Frontal cortex (tissue), 4 donors: ENCODE measurements around the gene ZMAT5. TPM values are rescaled to one million over a fixed set of nuclear protein-coding genes. Genes with fewer than 3 reads are reported as not detected.
"Not testable (repeated sequence)": the region's sequence is repeated elsewhere in the genome, so short reads cannot be mapped to it uniquely, and the experiment has no call there.

Experiments
- DNase-seq, 2 donors: peaks; one replicate each; pipeline ENCODE4 v3.0.0; 2012; ENCODE audit warnings: low spot score in 2 of 2
- FAIRE-seq: peaks from 2 replicates; lab custom pipeline; 2012; peaks lifted over from hg19 to GRCh38; lab: Jason Lieb, UNC
- total RNA-seq: library from RNA; depleted of rRNA; stranded (reverse); fragments of >200 nt; gene quantifications from one replicate; pipeline ENCODE4 v1.2.3, GENCODE V29; 2014
- donor health status: control.
- donor health status: control.
- donor health status: control.

Gene ZMAT5
- total RNA-seq, 1 donor from 2014 or later: 13.9 TPM

DNA sequence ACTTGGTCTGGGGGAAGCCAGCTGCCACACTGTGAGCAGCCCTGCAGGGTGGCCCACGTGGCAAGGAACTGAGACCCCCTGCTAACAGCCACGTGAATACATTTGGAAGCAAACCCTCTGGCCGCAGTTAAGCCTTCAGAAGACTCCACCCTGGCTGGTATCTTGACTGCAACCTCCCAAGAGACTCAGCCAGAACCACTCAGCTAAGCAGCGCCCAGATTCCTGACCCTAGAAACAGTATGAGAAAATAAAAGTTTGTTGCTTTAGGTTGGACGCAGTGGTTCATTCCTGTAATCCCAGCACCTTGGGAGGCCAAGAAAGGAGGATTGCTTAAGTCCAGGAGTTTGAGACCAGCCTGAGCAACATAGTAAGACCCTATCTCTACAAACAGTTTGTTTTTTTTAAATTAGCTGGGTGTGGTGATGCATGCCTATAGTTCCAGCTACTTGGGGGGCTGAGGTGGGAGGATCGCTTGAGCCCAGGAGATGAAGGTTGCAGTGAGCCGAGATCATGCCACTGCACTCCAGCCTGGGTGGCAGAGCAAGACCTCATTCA, 8.7 kb downstream of the ZMAT5 start:
- FAIRE-seq: no peak
- no peak for DNase-seq

DNA sequence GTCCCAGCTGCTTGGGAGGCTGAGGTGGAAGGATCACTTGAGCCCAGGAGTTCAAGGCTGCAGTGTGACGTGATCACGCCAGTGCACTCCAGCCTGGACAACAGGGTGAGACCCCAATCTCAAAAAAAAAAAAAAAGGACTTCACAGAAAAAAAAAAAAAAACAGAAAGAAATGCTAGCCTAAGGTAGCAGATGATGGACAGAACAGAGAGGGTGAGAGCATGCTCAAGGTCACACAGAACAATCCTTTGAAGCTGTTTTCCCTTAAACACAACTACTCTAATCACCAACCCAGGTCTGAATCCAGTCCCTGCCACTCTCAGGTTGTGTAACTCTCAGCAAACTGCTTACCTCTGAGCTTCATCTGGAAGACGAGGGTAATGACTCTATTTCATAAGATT, 9.7 kb downstream of the ZMAT5 start:
- FAIRE-seq (no peak), DNase-seq (no peak)

DNA sequence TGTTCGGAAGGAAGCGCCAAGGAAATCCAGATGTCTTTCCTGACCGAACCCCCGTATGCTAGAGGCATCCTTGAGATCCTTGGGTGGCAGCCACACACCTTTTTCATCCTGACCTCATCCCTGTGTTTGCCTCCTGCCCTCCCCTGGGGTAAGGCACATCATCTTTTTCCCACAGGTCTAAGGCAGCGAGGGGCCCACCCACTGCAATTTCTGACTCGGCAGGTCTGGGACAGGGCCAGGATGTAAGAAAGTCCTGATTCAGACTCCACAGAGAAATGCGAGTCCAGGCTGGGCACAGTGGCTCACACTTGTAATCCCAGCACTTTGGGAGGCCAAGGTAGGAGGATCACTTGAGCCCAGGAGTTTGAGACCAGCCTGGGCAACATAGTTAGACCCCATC, 10.5 kb downstream of the ZMAT5 start:
- no peak for DNase-seq
- FAIRE-seq: no peak

DNA sequence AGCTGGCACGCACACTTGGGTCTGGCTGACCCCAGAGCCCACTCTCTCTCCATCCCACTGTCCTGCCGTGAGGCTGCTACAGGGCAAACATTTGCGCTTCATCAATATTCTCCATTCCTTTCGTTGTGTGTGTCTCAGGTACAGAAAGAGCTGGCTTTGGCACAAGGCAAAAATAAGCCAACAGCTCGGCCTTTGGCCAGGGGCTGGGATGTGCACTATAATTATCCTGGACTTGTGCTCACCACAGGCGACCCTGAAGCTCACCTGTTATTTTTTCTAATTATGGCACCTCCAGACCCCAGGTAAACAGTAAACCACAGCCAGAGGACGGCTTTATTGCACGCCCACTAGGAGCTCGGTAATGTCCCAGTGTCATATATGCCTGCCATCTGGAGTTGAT, 10.9 kb downstream of the ZMAT5 start:
- no peak for FAIRE-seq
- DNase-seq: no peak

DNA sequence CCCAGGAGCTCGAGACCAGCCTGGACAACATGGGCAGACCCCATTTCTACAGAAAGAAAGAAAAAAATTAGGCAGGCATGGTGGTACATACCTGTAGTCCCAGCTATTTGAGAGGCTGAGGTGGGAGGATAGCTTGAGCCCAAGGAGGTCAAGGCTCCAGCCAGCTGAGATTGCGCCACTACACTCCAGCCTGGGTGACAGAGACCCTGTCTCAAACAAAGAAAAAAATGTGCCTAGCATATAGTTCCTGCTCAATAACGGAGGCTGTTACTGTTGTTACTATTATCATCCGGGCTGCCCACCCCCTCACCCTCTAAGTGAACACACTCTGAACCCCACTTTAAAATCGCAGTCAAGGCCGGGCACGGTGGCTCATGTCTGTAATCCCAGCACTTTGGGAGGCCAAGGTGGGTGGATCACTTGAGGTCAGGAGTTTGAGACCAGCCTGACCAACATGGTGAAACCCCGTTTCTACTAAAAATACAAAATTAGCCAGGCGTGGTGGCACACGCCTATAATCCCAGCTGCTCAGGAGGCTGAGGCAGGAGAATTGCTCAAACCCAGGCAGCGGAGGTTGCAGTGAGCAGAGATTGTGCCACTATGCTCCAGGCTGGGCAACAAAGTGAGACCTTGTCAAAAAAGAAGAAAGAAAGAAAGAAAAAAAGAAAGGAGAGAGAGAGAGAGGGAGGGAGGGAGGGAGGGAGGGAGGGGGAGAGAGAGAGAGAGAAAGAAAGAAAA, 12.0 kb downstream of the ZMAT5 start:
- not testable (repeated sequence) for DNase-seq, FAIRE-seq

DNA sequence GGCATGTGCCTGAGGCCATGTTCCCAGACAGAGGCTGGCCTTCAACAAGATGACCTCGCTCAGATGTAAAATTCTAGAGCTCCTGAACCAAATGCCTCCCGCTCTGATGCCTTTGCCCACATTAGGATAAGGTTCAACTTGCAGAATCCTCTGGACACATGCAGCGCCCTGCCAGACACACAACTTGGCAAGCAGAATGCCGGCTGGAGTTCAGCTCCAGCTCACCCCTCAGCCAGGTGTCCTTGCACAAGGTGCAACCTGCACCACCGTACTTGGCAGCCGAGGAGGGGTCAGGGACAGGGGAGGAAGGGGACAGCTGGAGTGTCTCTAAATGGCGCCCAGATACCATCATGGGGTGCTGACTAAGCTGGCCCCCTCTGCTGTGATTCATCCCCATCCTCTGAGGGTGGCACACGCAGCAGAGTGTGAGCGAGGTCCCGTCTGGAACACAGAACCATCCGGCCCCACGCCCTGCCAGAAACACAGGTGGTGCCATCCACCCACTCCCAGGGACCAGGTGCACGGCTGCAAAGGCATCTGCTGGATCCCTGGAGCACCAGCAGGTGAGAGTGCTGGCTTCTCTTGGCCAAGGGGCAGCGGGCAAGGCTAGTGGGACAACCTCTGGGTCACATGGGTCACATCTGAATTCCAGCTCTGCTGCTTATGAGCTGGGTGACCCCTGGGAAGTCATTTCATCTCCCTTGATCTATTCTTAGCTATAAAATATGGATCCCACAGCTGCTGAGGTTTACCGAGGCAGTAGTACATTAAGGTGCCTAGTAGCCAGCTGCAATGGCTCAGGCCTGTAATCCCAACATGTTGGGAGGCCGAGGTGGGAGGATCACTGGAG, 12.8 kb downstream of the ZMAT5 start:
- DNase-seq (no peak), FAIRE-seq (no peak)

DNA sequence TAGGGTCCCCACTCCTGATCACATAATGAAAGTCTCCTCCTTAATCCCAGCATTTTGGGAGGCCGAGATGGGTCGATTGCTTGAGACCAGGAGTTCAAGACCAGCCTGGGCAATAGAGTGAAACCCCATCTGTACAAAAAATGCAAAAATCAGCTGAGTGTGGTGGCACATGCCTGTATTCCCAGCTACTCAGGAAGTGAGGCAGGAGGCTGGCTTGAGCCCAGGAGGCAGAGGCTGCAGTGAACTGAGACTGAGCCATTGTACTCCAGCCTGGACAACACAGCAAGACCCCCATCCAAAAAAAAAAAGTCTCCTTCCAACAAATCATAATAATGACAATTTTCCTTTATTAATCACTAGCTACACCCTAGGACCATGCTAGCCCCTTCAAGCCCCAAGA, 15.1 kb downstream of the ZMAT5 start:
- no peak for FAIRE-seq

DNA sequence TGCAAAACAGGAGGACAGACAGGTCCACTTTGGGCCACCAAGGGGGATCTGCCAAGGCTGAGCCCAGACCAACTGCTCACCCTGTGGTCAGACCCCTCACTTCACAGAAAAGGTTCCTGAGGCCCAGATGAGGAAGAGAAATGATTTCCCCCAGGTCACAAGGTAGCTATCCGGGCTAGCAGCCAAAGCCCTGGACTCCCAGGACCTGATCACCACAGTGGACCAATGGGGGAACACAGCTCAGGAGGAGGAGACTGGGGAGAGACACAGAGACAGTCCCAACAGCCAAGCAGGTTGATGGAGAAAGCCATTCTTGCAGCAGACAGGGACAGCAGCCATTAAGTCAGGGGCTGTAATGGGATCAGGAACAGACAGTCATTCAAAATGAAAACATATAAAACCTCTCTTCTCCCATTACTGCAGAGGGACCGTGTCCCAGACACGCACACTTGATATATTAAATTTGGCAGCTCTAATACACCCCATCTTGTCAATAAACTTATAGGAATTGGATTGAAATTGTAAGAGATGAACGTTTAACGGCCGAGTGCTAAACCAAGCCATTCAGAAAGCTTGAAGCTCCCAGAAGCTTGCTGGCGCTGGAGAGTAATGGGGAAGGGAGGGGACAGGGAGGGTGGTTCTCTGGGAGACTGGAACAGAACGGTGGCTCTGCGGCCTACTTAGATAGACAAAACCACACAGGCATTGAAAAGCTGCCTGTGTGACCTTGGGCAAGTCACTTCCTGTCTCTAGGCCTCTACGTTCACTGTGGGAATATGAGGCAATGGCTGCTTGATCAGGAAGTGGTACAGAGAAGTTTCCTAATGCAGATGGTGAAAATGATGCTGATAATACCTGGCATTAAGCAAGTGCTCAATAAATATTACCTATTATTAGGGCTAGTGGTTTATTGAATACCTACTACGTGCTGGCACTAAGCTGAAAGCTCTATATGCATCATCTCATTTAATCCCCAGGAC, 16.0 kb downstream of the ZMAT5 start:
- no peak for FAIRE-seq
- DNase-seq: no peak

More for the DNA sequence above, 15.1 kb downstream of the ZMAT5 start:
- DNase-seq: no peak

DNA sequence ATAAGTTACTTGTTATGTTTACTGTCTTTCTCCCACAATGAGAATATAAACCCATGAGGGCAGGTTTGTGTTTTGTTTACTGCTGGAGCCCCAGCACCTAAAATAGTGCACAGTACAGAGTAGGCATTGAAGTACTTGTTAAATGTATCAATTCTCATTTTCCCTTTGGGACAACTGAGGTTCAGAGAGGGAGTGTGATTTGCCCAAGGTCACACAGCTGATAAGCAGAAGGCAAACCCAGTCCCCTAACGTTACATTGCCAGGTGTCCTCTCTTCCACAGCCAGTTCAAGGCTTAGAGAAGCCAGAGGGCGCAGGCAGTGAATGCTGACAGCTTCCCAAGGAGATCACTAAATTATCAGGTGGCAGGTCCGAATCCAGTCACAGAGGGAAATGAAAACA, 16.8 kb downstream of the ZMAT5 start:
- DNase-seq (no peak), FAIRE-seq (no peak)

DNA sequence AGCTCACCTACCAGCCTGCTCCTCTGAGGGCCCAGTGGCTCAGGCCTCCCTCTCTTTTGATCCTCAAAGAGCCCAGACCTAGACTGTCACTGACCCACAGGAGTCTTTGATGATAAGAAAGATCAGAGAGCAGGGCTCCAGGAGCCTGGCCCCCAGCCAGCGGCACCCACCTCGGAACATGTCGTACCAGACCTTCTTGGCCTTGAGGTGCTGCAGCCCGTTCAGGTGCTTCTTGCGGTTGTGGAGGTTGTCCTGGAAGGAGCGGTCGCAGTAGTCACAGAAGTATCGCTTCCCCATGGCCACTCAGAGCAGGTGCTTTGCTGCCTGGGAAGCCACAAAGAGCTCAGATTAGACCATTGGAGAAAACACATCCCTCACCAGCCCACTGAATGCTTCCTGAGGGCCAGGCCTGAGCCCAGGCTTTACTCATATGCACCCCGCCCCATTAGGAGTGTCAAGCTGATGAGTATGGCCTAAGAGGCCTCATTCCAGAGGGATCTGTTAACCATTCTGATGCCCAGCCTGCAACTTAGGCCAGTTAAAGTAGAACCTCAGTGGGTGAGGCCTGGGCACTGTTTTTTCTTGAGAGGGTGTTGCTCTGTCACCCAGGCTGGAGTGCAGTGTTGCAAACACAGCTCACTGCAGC, 18.4 kb downstream of the ZMAT5 start:
- no peak for FAIRE-seq

DNA sequence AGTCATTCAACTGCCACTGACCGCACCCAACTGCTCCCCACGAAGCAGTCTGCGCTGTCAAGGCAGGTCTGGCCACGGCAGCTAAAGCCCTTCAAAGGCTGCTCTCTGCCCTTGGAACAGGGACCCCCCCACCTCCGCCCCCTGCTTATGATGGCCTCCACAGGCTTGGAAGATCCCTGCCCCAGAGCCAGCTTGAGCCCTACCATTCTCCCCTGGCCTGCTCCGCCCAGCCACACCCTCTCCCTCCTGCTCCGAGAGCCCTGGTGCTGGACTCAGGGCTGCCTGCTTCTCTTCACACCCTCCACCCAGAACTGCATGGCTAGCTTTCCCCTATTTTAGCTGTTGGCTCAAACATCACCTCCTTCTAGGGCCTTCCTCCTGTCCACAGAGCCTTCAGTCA, 19.0 kb downstream of the ZMAT5 start:
- no peak for FAIRE-seq
- no peak for DNase-seq

More for the DNA sequence above, 18.4 kb downstream of the ZMAT5 start:
- no peak for DNase-seq

DNA sequence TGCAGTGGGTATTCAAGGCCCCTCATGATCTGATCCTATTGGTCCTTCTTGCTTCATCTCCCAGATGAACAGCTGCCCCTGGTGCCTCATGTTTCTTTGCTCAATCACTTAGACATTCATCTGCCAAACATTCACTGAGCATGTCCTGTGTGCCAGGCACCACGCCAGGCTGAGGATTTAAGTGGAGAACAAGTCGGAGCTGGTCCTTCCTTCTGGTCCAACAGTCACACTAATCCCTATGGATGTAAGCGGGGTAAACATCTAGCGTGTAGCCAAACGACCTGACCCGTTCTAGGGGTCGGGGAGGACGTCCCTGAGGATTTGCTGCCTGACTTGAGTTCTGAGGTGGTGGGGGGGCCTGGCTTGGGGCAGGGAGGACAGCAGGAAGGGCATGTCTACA, 21.9 kb downstream of the ZMAT5 start:
- FAIRE-seq (no peak), DNase-seq (no peak)

DNA sequence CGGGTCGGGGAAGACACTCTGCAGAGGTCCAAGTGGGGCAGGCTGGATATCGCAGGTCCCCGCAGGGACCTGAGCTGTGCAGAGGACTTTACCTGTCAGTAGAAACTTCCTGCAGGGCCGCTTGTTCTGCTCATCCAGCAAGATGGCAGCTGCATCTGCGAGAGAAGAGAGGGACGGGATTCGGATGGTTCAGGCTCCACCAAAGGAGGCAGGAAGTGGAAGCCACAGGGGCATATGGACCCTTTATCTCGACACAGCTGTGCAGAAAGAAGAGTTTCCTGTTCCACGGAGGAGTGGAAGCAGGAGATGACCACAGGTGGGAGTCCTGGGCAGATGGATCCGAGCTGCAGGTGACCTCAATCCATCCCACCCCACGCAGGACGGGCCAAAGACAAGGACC, 24.5 kb downstream of the ZMAT5 start:
- no peak for FAIRE-seq
- no peak for DNase-seq

DNA sequence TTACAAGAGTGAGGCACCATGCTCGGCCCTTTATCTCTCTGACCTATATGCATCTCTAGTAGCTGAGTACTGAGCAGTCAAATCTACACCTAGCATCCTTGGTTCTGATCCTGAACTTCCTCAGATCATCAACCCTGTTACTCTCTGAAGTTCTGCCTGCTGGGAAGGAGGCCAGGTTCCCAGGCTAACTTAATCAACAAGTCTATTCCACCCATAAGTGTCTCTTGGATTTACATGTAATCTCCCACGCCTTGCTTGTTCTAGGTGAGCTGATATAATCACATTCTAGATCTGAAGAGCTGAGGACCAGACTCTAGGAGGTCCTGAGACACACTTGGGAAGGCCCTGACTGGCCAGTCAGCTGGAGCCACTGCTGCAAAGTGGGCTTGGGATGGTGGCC, 24.9 kb downstream of the ZMAT5 start:
- DNase-seq: no peak
- FAIRE-seq: no peak

DNA sequence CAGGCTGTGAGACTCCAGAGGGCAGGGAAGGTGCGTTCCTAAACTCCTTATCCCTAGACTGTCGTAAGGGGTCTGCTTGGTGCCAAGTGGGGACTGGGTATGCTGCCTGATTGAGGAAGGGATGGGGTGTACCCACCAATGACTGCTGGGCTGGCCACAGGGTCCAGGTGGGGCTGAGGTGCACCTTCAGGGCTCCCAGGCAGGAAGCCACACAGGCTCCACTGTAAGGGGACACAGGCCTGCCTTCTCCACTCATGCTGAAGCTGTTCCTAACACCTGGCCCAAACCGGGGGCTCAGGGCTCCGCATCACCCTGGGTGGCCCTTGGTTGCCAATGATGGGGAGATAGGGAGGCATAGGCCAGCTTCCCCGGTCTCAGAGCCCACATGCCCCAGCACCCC, 26.6 kb downstream of the ZMAT5 start:
- DNase-seq (no peak), FAIRE-seq (no peak)

DNA sequence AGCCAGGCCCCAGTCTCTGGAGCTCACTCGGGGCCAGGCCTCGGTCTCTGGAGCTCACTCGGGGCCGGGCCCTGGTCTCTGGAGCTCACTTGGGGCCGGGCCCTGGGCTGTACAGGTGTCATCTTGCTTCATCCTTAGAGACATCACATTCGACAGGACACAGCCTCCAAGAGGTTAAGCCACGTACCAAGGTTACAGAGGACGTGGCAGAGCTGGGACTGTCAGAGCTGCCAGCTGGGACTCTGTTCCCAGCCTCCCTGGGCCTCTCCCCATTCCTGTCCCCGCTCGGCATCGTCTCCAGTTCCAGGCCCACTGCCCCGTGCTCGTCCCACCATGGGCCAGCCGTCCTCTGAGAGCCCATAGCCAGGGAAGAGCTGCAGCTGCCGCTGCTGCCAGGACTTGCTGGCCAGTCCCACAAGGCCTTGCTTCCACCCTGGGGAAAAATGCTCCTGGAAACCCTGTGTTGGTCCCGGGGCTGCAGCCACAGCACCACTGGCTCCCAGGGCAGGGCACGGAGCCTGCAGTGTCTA, 27.4 kb downstream of the ZMAT5 start:
- no peak for DNase-seq
- no peak for FAIRE-seq

DNA sequence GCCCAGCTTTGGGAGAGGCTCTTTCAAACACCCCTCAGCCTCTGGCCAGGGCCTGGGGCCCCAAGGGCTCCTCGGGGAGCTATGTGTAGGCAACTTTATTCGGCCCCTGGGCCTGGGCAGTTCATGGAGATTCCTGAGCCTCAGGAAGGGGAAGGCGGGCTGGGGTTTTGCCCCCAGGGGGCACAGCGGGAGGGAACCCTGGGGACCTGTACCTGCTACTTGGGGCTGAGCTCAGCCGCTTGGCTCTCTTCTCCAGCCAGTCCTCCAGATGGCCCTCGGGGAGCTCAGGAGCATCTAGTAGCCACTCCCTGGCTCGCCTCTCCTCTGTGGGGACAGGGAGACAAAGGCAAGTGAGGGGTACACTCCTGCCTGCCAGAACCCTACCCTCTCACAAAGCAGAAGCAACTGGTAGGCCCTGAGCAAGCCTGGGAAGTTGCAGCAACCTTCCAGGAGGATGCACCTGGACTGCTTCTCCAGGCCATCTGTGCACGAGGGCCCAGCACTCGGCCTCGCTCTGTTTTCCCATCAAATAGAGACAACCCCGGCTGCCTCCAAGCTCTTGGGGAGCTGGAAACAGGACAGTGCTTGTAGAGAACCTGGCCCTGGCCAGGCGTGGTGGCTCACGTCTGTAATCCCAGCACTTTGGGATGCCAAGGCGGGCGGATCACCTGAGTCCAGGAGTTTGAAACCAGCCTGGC, 28.5 kb downstream of the ZMAT5 start:
- DNase-seq (no peak), FAIRE-seq (no peak)

DNA sequence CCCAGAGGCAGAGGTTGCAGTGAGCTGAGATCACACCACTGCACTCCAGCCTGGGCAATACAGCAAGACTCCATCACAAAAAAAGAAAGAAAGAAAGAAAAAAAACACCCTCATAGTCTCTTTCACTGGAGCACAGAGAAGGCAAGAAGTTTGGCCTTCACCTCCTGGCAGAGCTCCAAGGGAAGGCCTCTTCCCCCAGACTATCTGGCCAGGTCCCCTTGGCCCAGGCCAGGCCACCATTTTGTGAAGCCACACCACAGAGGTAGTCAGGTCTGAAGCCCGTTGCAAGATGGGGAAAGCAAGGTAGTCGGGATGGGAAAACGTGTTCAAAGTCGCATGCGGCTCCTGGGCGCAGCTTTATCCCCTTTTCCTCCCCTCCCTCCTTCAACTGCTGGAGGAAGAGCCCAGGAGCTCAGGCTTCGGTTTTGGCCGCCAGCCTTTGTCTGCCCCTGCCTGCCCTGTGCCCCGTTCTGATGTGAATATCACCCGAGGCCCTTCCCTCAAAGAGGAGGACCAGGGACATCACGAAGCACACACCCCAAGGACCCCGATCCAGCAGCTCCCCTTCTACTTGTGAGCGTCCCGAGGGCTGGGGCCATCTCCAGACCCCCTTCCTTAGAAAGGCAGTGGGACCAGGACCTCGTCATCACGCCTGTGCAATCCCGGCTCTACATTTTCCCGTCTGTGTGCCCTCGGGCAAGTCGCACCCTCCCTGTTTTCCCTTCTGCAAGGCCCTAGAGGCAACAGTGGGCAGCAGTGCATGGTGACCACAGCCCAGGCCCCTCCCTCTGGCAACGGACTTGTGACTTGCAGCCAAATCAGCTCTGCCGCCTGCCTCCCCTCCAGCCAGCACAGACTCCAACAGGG, 29.3 kb downstream of the ZMAT5 start:
- no peak for DNase-seq
- no peak for FAIRE-seq
